A673 (cell line): ENCODE measurements around the gene SLC35F1. TPM values are rescaled to one million over a fixed set of nuclear protein-coding genes. Genes with fewer than 3 reads are reported as not detected.

Experiments used
- BruUV-seq: library from RNA; stranded (reverse); fragments of 400-500 nt; replicated peaks from 2 replicates; lab custom pipeline; 2021; lab: Mats Ljungman, UMichigan
- CTCF ChIA-PET: fragments of 300-600 bp; sonication (Branson Sonifier 250); formaldehyde crosslinking; loops from one replicate; lab custom pipeline; 2022; ENCODE audit warnings: antibody characterized with exemption; lab: Charles Lee
- POLR2A ChIA-PET: fragments of 300-600 bp; sonication (Branson Sonifier 250); formaldehyde crosslinking; loops from one replicate; lab custom pipeline; 2022; ENCODE audit warnings: antibody characterized with exemption; ENCODE audit not compliant: low non-redundant PET; lab: Charles Lee
- DNase-seq: peaks from one replicate; pipeline ENCODE4 v3.0.0-alpha.2; 2015; ENCODE audit warnings: low spot score
- H3K27ac ChIP-seq: fragments of 200-600 bp; sonication (generic); 2 replicates; pipeline ENCODE4 v1.5.1; 2016; ENCODE audit warnings: mixed run types, low read depth, mild to moderate bottlenecking, mixed read lengths, antibody characterized with exemption, low read length; ENCODE audit not compliant: poor library complexity, severe bottlenecking
- H3K27me3 ChIP-seq: fragments of 200-600 bp; sonication (generic); replicated peaks from 2 replicates; pipeline ENCODE4 v1.6.1; 2017; ENCODE audit warnings: mixed run types, low read depth, mild to moderate bottlenecking, mixed read lengths, antibody characterized with exemption, low read length; ENCODE audit not compliant: insufficient read depth, poor library complexity
- H3K36me3 ChIP-seq: fragments of 200-600 bp; sonication (generic); 2 replicates; pipeline ENCODE4 v1.6.1; 2016; ENCODE audit warnings: mixed run types, mild to moderate bottlenecking, mixed read lengths, antibody characterized with exemption, low read length; ENCODE audit not compliant: insufficient read depth, poor library complexity, severe bottlenecking
- H3K4me1 ChIP-seq: fragments of 200-600 bp; sonication (generic); 2 replicates; pipeline ENCODE4 v1.6.1; 2017; ENCODE audit warnings: mixed run types, mild to moderate bottlenecking, mixed read lengths, antibody characterized with exemption, low read length; ENCODE audit not compliant: insufficient read depth, poor library complexity, severe bottlenecking
- H3K4me3 ChIP-seq: fragments of 200-600 bp; sonication (generic); 2 replicates; pipeline ENCODE4 v1.5.1; 2016; ENCODE audit warnings: low read depth, mixed run types, mild to moderate bottlenecking, mixed read lengths, low read length; ENCODE audit not compliant: poor library complexity, severe bottlenecking
- H3K9me3 ChIP-seq: fragments of 200-600 bp; sonication (generic); 2 replicates; pipeline ENCODE4 v1.6.1; 2016; ENCODE audit warnings: mixed run types, low read depth, mild to moderate bottlenecking, mixed read lengths, antibody characterized with exemption, low read length; ENCODE audit not compliant: poor library complexity, severe bottlenecking
- EZH2 ChIP-seq: fragments of 200-600 bp; sonication (generic); IDR thresholded peaks from 2 replicates; pipeline ENCODE4 v1.6.1; 2017; ENCODE audit warnings: borderline replicate concordance, low read depth, mild to moderate bottlenecking, mixed read lengths, antibody characterized with exemption, low read length; ENCODE audit not compliant: poor library complexity, severe bottlenecking
- intact Hi-C: fragments of 100-400 bp; cut with micrococcal nuclease; formaldehyde crosslinking; loops from one replicate; pipeline ENCODE4 v1.10.0; 2022; ENCODE audit not compliant: unreplicated experiment
- total RNA-seq: library from RNA; stranded (reverse); gene quantifications from 2 replicates; pipeline ENCODE4 v1.2.3, GENCODE V29; 2021
- TF ChIP-seq, protein P1 (sequence below): fragments of 300-800, 200-600 bp; sonication (generic); conservative IDR thresholded peaks from 2 replicates; pipeline ENCODE4 v1.5.1; 2017; ENCODE audit warnings: low read depth, mild to moderate bottlenecking, antibody characterized with exemption, low read length, moderate library complexity, mixed read lengths

SLC35F1 gene
- total RNA-seq, 1 experiment from 2014 or later = 5.3 TPM

- intact Hi-C loops = no loop called here
- no peak for DNase-seq
- no peaks in the 10 kb centered on the region for H3K9me3 ChIP-seq
- H3K27me3 ChIP-seq = no peaks in the 10 kb centered on the region
- TF ChIP-seq EZH2 = no peak
- TF ChIP-seq, protein P1, sequence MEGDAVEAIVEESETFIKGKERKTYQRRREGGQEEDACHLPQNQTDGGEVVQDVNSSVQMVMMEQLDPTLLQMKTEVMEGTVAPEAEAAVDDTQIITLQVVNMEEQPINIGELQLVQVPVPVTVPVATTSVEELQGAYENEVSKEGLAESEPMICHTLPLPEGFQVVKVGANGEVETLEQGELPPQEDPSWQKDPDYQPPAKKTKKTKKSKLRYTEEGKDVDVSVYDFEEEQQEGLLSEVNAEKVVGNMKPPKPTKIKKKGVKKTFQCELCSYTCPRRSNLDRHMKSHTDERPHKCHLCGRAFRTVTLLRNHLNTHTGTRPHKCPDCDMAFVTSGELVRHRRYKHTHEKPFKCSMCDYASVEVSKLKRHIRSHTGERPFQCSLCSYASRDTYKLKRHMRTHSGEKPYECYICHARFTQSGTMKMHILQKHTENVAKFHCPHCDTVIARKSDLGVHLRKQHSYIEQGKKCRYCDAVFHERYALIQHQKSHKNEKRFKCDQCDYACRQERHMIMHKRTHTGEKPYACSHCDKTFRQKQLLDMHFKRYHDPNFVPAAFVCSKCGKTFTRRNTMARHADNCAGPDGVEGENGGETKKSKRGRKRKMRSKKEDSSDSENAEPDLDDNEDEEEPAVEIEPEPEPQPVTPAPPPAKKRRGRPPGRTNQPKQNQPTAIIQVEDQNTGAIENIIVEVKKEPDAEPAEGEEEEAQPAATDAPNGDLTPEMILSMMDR = no peak
- CTCF ChIA-PET = no interaction called here
- H3K4me1 ChIP-seq = no peaks in the 10 kb centered on the region
- no peak overlapping the region for H3K27ac ChIP-seq
- no TSS peak for BruUV-seq
- H3K4me3 ChIP-seq = no peak overlapping the region
- no peaks in the 10 kb centered on the region for H3K36me3 ChIP-seq
- POLR2A ChIA-PET = no interaction called here
These were observed 313.5 kb downstream of the SLC35F1 start for GRCh38 chr6:118220429-118221128.

- intact Hi-C loops = no loop called here
- BruUV-seq = no TSS peak
- no peaks in the 10 kb centered on the region for H3K36me3 ChIP-seq
- no peak overlapping the region for H3K27ac ChIP-seq
- TF ChIP-seq, protein P1 = no peak
- no peak for TF ChIP-seq EZH2
- DNase-seq = no peak
- POLR2A ChIA-PET = no interaction called here
- no peaks in the 10 kb centered on the region for H3K9me3 ChIP-seq
- CTCF ChIA-PET = no interaction called here
- H3K4me1 ChIP-seq = no peaks in the 10 kb centered on the region
- H3K27me3 ChIP-seq = no peaks in the 10 kb centered on the region
- H3K4me3 ChIP-seq = no peak overlapping the region
These were observed 316.3 kb downstream of the SLC35F1 start for GRCh38 chr6:118223316-118223715.

- POLR2A ChIA-PET = no interaction called here
- peaks cover 4% of the 10 kb centered on the region for H3K27me3 ChIP-seq
- no TSS peak for BruUV-seq
- DNase-seq = no peak
- no peaks in the 10 kb centered on the region for H3K9me3 ChIP-seq
- no peak overlapping the region for H3K4me3 ChIP-seq
- H3K4me1 ChIP-seq = no peaks in the 10 kb centered on the region
- H3K27ac ChIP-seq = no peak overlapping the region
- H3K36me3 ChIP-seq = no peaks in the 10 kb centered on the region
- TF ChIP-seq EZH2 = no peak
- TF ChIP-seq, protein P1 = no peak
- intact Hi-C loops = no loop called here
- CTCF ChIA-PET = no interaction called here
These were observed 321.8 kb downstream of the SLC35F1 start for GRCh38 chr6:118228886-118229285.
